ENCODE measurements around the gene ATG9B. TPM values are rescaled to one million over a fixed set of nuclear protein-coding genes. Genes with fewer than 3 reads are reported as not detected.

ATG9B gene, protein sequence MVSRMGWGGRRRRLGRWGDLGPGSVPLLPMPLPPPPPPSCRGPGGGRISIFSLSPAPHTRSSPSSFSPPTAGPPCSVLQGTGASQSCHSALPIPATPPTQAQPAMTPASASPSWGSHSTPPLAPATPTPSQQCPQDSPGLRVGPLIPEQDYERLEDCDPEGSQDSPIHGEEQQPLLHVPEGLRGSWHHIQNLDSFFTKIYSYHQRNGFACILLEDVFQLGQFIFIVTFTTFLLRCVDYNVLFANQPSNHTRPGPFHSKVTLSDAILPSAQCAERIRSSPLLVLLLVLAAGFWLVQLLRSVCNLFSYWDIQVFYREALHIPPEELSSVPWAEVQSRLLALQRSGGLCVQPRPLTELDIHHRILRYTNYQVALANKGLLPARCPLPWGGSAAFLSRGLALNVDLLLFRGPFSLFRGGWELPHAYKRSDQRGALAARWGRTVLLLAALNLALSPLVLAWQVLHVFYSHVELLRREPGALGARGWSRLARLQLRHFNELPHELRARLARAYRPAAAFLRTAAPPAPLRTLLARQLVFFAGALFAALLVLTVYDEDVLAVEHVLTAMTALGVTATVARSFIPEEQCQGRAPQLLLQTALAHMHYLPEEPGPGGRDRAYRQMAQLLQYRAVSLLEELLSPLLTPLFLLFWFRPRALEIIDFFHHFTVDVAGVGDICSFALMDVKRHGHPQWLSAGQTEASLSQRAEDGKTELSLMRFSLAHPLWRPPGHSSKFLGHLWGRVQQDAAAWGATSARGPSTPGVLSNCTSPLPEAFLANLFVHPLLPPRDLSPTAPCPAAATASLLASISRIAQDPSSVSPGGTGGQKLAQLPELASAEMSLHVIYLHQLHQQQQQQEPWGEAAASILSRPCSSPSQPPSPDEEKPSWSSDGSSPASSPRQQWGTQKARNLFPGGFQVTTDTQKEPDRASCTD
- polyA plus RNA-seq (ENCODE audit: insufficient read length in 4 of 4): 1 to 10 TPM in 3 of 4 donors, under 1 TPM in 1; 0.65 to 2.5 (median 2.0) TPM

DNA sequence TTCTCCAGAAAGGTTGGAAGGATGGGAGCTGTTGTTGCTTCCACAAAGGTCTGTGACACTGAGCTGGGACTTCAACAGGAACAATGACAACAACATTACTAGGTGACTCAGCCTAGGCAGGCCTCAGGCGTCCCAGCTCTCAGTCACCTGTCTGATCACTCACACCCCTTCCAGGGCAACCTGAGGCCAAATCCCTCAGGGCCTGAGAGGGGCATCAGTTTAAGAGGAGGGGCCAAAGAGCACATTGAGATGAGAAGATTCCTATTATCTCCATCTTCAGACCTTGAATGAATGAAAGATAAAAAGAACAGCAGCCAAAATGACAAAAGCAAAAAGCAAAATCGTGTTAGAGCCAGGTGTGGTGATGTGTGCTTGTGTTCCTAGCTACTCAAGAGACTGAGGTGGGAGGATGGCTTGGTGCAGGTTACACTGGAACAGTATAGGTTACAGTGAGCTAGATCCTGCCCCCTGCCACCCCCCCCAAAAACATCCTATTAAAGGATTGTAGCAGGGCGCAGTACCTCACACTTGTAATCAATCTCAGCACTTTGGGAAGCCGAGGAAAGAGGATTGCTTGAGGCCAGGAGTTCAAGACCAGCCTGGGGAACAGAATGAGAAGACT is at the start of gene ATG9B:
Gene ATG9B, minus strand, starts transcription at position 60 of the 622 bp plus-strand sequence. CDS start 71 bp downstream, outside the sequence.
- no peak for DNase-seq (ENCODE audit: low read depth in 4 of 4, low spot score in 3 of 4)

DNA sequence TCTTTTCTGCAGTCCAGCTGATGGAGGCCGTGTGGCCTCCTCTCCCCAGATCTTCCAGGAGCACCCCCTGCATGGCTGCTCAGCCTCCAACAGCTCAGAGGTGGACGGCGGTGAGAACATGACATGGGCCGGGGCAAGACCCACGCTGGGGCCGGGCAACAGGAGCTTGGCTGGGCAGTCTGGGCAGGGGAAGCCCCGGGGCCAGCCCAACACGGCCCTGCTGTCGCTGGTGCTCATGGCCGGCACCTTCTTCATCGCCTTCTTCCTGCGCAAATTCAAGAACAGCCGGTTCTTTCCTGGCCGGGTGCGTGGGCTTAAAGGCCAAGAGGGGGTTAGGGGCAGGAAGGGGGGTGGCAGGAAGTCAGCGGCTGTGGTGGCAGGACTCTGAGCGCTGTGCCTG is 49.7 kb upstream of the ATG9B start:
- DNase-seq (ENCODE audit: low read depth in 4 of 4, low spot score in 3 of 4): no peak

DNA sequence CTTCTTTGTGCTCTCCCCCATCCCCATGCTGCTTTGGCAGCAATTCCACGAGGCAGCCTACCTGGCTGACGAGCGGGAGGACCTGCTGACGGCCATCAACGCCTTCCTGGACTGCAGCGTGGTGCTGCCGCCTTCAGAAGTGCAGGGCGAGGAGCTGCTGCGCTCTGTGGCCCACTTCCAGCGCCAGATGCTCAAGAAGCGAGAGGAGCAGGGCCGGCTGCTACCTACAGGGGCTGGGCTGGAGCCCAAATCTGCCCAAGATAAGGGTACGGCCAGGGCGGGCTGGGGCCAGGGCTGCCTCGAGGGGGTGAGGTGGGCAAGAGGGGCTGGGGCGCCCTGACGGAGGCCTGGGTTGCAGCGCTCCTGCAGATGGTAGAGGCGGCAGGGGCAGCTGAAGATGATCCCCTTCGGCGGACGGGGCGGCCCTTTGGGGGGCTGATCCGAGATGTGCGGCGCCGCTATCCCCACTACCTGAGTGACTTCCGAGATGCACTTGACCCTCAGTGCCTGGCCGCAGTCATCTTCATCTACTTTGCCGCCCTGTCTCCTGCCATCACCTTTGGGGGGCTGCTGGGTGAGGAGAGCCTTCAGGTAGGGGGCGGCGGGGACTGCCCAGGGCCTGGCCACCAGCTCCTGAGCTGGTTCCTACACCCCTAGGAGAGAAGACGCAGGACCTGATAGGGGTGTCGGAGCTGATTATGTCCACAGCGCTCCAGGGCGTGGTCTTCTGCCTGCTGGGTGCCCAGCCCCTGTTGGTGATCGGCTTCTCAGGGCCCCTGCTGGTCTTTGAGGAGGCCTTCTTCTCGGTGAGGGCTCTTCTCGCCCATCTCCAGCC is 47.0 kb upstream of the ATG9B start:
- DNase-seq (ENCODE audit: low read depth in 4 of 4, low spot score in 3 of 4): no peak

DNA sequence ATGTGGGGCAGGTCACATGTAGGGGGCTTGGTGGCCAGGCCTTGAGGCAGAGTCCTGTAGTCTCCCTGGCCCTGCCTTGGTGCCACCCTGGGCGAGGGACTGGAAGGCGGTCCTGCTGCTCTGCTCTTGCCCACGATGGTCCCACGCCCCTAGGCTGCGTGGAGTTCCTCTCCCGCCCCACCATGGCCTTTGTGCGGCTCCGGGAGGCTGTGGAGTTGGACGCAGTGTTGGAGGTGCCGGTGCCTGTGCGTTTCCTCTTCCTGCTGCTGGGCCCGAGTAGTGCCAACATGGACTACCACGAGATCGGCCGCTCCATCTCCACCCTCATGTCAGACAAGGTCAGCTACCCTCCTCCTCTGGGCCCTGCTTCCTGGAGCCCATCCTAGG is 46.3 kb upstream of the ATG9B start:
- no peak for DNase-seq (ENCODE audit: low read depth in 4 of 4, low spot score in 3 of 4)

DNA sequence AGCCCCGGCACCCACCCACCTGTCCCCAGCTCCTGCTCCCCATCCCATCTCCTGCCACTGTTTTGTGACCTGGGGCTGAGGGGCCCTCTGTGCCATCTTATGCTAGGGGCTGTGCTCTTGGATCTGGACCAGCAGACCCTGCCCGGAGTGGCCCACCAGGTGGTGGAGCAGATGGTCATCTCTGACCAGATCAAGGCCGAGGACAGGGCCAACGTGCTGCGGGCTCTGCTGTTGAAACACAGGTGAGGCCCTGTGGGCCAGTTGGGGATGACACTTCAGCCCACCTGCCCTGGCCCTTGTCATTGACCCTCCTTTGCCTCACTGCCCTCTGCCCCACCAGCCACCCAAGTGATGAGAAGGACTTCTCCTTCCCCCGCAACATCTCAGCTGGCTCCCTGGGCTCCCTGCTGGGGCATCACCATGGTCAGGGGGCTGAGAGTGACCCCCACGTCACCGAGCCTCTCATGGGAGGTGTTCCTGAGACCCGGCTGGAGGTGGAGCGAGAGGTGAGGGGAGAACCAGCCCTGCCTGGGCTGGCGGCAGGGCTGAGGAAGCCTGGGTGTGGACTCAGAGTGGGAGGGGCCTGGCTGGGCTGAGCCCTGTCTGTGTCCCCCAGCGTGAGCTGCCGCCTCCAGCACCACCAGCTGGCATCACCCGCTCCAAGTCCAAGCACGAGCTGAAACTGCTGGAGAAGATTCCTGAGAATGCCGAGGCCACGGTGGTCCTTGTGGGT is 45.7 kb upstream of the ATG9B start:
- no peak for DNase-seq (ENCODE audit: low read depth in 4 of 4, low spot score in 3 of 4)

DNA sequence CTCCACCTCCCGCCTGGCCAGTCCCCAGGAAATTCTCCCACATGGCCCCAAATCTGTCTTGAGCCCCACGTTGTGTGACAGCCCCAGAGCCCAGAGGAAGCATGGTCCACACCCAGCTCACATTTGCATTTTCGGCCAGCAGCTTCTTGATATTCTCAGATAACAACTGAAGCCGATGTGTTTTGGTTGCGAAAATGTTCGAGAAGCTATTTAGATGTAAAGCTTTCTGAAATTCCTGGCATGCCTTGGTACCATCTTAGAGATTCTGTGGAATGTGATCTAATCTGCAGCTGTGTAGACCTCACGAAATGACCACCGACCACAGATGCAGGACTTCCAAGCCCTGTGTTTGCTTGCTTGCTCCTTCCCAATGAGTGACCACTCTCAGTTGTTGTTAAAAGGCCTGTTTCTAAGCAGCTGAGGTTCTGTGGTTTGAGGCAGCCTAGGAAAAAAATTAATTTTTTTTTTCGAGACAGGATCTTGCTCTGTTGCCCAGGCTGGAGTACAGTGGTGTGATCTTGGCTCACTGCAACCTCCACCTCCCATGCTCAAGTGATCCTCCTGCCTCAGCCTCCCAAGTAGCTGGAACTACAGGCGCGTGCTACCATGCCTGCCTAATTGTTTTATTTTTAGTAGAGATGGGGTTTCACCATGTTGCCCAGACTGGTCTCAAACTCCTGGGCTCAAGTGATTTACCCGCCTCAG is 43.9 kb upstream of the ATG9B start:
- DNase-seq (ENCODE audit: low read depth in 4 of 4, low spot score in 3 of 4): no peak

DNA sequence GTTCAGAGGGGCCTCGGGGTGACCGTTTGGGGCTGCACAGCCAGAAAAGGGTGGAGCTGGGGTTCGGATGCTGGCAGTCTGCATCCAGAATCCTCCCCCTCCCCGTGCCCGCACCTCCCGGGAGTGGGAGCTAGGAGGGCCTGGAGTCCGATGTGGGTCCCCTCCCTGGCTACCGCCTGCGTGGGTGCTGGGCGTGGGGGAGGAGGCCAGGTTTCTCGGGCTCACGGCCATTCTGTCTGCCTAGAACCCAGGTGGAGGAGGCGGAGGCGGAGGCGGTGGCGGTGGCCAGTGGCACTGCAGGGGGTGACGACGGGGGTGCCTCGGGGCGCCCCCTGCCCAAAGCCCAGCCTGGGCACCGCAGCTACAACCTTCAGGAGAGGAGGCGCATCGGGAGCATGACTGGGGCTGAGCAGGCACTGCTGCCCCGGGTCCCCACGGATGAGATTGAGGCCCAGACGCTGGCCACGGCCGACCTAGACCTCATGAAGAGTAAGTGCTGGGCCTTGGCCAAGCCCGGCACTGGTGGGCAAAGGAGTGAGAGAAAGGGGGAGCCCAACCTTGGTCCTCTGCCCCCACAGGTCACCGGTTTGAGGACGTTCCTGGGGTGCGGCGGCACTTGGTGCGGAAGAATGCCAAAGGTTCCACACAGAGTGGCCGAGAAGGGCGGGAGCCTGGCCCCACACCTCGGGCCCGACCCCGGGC is 42.1 kb upstream of the ATG9B start:
- DNase-seq (ENCODE audit: low read depth in 4 of 4, low spot score in 3 of 4): no peak

DNA sequence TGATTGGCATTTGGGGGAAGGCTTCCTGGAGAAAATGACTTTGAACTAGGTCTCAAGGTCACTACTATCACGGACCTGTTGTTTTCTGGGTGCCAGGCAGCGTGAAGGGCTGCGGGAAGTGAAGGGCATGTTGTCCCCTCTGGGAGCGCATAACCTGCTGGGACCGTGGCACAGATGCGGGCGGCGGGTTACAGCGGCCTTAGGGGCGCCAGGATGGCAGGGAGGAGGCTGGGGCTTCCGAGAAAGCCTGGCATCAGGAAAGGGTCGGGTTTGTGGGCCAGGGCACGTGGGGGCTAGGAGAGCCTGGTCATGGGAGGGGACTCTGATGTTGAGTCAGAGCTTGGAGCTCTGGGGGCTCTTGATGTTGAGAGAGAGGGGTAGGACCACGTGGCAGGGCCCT is 41.2 kb upstream of the ATG9B start:
- no peak for DNase-seq (ENCODE audit: low read depth in 4 of 4, low spot score in 3 of 4)

DNA sequence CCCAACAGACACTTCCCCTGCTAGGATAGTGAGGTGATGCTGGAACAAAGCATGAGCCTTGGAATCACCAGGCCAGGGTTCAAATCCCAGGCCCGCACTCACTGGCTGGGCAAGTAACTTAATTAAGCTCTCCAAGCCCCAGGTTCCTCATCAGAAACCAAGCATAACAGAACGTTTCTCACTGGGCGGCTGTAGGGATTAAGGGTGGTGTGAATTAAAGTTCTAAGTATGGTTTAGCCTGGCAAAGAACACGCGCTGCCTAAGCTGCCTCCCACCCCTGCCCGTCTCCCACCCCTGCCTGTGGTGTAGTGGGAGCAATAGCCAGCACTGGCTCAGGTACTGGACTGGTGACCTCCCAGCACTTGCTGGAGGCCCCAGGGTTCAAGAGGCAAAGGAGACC is 40.7 kb upstream of the ATG9B start:
- no peak for DNase-seq (ENCODE audit: low read depth in 4 of 4, low spot score in 3 of 4)

DNA sequence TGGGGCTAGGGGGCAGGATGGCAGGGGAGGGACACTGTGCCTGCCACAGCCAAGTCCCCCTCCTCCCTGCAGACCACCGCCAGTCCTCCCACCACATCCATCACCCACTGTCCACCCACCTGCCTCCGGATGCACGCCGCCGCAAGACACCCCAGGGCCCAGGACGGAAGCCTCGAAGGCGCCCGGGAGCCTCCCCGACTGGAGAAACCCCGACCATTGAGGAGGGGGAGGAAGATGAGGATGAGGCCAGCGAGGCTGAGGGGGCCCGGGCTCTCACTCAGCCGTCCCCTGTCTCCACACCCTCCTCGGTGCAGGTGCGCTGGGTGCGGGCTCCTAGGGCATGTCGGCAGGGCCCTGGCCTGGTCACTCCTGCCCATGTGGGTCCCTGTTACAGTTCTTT is 40.2 kb upstream of the ATG9B start:
- DNase-seq (ENCODE audit: low read depth in 4 of 4, low spot score in 3 of 4): no peak

DNA sequence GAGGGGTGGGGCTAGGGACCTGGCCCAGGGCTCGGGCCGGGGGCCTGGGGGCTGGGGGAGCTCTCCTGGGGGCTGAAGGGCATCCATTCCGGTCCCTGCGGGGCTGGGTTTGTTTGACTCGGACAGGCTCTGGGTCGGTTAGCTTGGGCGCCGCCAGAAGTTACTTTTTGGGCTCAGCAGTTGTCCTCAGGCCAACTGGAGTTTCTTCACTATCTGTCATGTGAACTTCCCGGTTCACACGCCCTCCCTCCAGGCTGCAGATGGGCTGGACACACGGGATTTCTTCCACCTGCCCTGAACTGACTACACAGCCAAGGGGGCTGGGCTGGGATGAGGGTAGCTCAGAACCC is 38.9 kb upstream of the ATG9B start:
- no peak for DNase-seq (ENCODE audit: low read depth in 4 of 4, low spot score in 3 of 4)

DNA sequence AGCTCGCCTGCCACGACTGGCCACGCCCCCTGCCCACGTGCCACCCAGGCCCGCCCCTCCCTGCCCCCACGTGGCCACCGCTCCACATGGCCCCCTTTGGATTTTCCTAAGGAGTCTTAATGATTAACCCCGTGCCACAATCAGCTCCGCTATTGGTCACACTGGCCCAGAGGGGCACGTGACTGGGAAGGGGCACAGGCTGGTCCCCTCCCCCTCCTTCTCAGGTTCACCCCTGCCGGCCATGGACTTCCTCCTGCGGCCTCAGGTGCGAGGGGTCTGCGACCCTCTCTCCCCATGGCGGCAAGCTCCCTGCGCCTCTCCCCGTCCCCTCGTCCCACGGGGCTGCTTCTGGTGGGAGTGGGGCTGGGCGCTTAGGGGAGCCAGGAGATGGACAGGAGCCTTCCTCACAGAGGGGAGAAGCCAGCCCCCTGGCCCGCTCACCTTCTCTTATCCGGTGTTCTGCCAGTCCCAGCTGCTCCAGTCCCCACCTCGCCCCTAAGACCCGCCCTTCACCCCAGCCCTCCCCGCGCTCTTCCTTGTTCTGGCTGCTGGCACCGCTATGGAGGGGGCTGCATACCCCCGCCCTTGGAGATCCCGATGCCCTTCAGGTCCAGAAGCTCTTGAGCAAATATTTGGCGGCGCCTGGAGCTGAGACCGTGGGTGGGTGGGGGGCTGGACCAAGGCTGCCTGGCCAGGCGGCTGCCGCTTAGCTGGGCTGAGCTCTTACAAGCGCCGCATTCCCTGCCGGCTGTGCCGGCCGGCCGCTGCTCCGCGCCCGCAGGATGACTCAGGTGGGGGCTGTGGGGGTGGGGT is 38.3 kb upstream of the ATG9B start:
- DNase-seq (ENCODE audit: low read depth in 4 of 4, low spot score in 3 of 4): no peak

DNA sequence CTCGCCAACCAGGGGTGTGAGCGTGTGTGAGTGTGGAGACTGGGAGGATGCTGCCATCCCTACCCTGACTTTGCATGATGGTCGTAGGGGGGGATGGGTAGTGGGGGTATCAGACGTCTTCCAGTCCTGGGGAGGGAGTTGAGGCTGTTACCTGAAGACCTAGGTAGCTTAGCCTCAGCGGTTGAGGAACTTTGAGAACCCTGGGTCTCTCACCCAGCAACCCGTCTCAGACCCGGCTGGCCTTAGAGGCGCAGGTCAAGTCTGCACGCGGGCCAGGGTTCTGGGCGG is 37.8 kb upstream of the ATG9B start:
- DNase-seq (ENCODE audit: low read depth in 4 of 4, low spot score in 3 of 4): no peak

DNA sequence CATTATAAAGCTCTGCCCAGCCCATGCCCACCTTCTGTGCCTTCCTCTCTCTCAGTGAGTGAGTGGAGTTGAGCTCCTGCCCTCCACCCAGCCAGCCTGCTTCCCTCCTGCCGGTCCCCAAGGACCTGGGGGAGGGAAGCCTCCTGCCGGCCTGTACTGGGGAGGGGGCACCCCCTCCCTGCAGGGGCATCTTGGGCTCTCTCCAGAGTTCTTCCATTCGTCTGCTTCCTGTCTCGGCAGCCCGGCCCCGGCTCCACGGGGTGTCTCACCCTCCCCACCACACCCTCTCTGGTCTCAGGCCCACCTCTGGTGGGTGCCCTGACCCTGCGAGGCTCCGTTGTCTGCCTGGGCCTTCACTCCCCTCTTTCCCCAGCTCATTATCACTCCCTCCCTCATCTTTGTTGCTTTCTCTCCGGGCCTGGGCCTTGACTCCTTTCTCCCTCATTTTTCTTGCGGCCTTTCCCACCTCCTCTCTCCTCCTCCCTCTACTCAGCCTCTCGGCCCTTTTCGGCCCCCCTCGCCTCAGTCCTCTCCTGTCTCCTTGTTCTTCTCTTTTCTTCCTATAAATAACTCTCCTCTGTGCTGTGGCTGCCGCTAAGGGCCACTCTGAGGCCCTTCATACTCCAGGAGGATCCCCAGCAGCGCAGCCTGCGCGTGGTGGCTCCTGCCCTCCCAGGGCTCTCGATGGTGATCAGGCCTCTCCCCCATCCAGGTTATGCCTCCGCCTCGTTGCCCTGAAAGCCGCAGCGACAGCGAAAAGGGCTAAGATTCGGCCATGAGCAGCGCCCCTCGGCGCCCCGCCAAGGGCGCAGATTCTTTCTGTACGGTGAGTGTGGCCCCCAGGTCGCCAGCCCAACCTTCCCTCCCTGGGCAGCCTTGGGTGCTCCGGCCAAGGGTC is 37.2 kb upstream of the ATG9B start:
- no peak for DNase-seq (ENCODE audit: low read depth in 4 of 4, low spot score in 3 of 4)

DNA sequence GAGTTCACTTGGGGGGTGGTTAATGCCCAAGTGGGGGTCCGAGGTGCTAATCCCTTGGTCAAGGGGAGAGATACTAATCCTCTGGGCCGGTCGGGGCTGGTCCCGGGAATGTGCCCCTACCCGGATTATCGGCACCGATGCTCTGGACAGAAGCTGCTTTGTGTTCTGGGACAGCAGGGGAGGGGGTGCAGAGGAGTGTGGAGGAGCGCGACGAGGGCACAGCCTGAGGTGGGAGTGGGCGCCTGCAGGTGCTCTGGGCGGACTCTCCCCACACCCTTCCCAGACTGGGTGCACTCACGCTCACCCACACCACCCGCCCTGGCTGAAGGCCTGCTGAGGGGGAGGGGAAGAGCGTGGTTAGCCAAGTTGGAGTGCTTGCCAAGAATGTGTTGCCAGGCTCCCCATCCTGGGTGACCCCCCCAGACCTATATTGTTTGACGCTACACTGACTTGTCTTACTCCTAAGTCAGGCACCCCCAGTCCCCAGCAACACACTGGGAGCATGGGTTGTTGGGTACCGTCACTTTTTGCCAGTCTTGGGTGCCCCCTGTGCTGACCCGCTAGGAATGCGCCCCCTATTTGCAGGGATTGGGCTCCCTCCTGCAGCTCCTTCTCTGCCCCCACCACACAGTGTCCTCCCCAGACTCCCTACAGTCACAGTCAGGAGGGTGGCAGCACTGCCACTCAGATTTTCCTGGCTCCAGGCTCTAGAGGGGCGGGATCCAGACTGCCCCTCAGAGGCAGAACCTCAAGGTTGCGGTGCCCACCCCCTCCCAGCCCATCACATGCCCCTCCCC is 36.3 kb upstream of the ATG9B start:
- no peak for DNase-seq (ENCODE audit: low read depth in 4 of 4, low spot score in 3 of 4)

DNA sequence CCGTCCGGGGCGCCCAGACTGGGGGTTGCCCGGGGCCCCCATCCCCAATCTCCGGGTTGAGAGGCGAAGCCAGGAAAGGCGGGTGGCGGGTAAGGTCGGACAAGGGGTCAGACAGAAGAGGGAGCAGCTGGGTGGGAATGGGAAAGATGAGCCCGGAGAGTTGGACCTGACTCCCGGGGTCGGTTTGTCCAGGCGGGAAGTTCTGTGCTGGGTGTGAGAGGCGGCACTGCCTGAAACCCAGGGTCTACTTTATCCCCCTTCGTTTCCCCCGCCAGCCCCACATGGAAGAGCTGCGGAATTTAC is 35.8 kb upstream of the ATG9B start:
- no peak for DNase-seq (ENCODE audit: low read depth in 4 of 4, low spot score in 3 of 4)

All from right renal pelvis (tissue), 4 donors.